Kidney epithelial cell (primary cell): ENCODE data around the gene WSB1. TPM values are rescaled to one million over a fixed set of nuclear protein-coding genes. Genes with fewer than 3 reads are reported as not detected.

ENCODE experiments used
- DNase-seq: peaks from one replicate; pipeline ENCODE4 v3.0.0-alpha.2; 2010; ENCODE audit warnings: low read depth
- H3K27me3 ChIP-seq: 2 replicates; pipeline ENCODE4 v1.6.0; 2011; ENCODE audit warnings: low read length; ENCODE audit not compliant: control insufficient read depth, insufficient read depth
- H3K36me3 ChIP-seq: 2 replicates; pipeline ENCODE4 v1.5.1; 2011; ENCODE audit warnings: low read length; ENCODE audit not compliant: control insufficient read depth, insufficient read depth
- H3K4me3 ChIP-seq: 2 replicates; pipeline ENCODE4 v1.5.1; 2011; ENCODE audit warnings: low read depth, mild to moderate bottlenecking, control low read depth, low read length
- CTCF ChIP-seq: IDR thresholded peaks from 2 replicates; pipeline ENCODE4 v1.5.1; 2011; ENCODE audit warnings: mild to moderate bottlenecking, moderate library complexity, low read length, control low read depth, inconsistent platforms; ENCODE audit not compliant: insufficient read depth, poor library complexity, severe bottlenecking
- total RNA-seq: library from RNA; depleted of rRNA; stranded (reverse); fragments of >200 nt; gene quantifications from 2 replicates; pipeline ENCODE4 v1.2.3, GENCODE V29; 2015

WSB1 gene
- total RNA-seq, 1 donor from 2014 or later, result 127 TPM

GRCh38 chr17:27264068-27264812, 29.7 kb upstream of the WSB1 start:
- Histone ChIP-seq H3K4me3 (no peak overlapping the region), H3K36me3 (no peaks in the 10 kb centered on the region), H3K27me3 (no peaks in the 10 kb centered on the region)
- DNase-seq, result no peak
- no peak for TF ChIP-seq CTCF

- DNase-seq, result no peak
- H3K4me3 ChIP-seq, result no peak overlapping the region
- no peak for TF ChIP-seq CTCF
- no peaks in the 10 kb centered on the region for H3K27me3 ChIP-seq
- H3K36me3 ChIP-seq, result no peaks in the 10 kb centered on the region
Observed at GRCh38 chr17:27265333-27265732, 28.6 kb upstream of the WSB1 start.

GRCh38 chr17:27266228-27266627, 27.7 kb upstream of the WSB1 start:
- Histone ChIP-seq H3K4me3 (no peak overlapping the region), H3K27me3 (no peaks in the 10 kb centered on the region), H3K36me3 (no peaks in the 10 kb centered on the region)
- TF ChIP-seq CTCF, result no peak
- DNase-seq, result no peak

- DNase-seq, result no peak
- H3K4me3 ChIP-seq, result no peak overlapping the region
- TF ChIP-seq CTCF, result no peak
Observed at GRCh38 chr17:27268394-27269085, 25.4 kb upstream of the WSB1 start.

DNA sequence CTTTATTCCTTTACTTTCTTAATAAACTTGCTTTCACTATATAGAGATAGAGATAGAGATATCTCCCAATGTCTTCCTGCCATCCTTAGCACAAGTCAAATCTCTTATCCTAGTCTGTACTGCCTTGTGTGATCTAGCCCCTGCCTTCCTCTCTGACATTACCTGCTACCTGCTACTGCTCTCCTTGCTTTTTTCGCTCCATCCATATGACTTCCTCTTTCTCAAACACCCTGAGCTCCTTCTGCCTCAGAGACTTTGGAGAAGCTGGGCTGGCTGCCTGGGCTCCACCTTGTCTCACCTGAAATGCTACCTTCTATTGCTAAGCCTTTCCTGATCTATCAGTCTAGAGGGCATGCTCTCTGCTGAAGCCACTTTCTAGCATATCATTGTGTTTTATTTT, 24.7 kb upstream of the WSB1 start:
- TF ChIP-seq CTCF, result no peak
- H3K36me3 ChIP-seq, result no peaks in the 10 kb centered on the region
- H3K27me3 ChIP-seq, result no peaks in the 10 kb centered on the region
- no peak overlapping the region for H3K4me3 ChIP-seq
- DNase-seq, result no peak

More at GRCh38 chr17:27268394-27269085, 25.4 kb upstream of the WSB1 start:
- Histone ChIP-seq H3K27me3 (no peaks in the 10 kb centered on the region), H3K36me3 (no peaks in the 10 kb centered on the region)
